COLO668 (cell line): ENCODE results near the gene GLI1.
"Not testable (repeated sequence)": the region's sequence is repeated elsewhere in the genome, so short reads cannot be mapped to it uniquely, and the experiment has no call there.

Source experiments
- DNase-seq: peaks from one replicate; lab custom pipeline; 2025; ENCODE audit not compliant: unreplicated experiment; lab: John Stamatoyannopoulos, UW

Gene GLI1

DNA sequence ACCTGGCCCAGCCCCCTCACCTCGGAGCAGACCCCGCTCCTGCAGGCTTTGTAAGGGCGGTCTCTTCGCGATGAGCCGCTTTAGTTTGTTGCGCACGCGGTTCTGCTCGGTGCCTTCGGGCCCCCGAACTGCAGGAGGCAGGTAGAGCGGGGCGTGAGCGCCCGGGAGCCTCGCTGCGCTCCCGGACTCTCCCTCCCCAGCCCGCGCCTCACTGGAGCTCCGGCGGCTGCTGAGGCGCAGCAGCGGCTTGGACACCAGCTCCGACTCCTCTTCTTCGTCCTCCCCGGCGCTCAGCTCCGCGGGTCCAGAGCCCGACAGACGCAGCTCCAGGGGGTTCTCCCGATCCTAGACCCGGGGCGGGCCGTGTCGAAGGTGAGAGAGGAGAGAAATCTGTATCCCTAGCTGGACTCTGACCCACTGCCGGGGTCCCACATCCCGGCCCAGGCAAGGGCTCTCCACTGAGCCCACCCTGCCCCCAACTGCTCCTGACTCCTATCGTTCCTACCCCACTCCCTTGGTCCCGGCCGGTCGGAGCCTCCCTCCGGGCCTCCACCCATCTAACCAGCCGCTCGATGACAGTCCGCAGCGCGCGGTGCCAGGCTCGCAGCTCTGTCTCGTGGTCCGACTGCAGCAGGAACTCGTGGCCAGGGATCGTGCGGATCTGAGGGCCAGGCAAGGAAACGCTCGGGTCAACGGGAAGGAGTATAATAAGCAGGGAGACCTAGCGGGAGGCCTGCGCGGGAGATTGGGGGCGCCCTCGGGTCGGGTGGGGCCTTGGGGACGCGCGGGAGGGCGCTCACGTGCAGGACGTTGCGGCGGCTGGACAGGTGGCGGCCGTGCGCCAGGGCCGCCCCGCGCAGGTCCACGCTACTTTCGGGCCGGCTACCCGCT is 15.9 kb downstream of the GLI1 start:
- DNase-seq: no peak

DNA sequence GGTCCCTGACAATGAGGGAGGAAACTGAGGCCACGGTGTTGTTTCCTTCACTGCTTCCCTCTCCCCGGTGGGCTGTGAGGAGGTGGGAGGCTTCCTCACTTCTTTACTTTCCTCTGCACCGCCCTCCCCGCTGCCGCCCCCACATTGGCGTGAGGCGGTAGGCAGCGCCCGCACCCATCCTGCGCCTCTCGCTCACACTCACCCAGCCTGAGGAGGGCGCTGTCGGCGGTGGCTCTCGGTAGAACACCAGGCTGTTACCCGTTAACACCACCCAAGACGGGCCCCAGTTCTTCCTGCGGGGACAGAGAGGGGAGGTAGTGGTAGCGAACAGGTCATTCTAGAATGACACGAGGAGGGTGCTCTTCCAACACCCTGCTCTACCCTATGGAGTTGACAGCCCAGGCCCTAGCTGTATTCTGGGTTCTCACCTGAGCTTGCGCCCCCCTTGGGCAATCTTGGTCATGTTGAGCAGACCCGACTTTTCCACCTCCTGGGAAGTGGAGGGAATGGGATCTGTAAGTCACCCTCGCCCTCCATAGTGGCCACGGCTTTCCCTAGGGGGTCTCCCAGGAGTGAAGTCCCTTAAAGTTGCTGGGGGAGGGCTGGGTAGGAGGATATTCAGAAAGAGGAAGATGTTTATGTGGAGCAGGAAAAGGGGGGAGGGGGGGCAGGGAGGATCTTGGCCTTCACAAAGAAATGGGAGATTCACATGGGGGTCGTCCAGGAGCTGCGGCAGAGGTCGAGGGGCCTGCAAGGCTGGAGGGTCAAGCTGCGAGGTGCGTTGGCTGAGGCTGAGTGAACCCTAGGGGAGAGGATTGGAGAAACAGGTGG is 16.8 kb downstream of the GLI1 start:
- DNase-seq: no peak

DNA sequence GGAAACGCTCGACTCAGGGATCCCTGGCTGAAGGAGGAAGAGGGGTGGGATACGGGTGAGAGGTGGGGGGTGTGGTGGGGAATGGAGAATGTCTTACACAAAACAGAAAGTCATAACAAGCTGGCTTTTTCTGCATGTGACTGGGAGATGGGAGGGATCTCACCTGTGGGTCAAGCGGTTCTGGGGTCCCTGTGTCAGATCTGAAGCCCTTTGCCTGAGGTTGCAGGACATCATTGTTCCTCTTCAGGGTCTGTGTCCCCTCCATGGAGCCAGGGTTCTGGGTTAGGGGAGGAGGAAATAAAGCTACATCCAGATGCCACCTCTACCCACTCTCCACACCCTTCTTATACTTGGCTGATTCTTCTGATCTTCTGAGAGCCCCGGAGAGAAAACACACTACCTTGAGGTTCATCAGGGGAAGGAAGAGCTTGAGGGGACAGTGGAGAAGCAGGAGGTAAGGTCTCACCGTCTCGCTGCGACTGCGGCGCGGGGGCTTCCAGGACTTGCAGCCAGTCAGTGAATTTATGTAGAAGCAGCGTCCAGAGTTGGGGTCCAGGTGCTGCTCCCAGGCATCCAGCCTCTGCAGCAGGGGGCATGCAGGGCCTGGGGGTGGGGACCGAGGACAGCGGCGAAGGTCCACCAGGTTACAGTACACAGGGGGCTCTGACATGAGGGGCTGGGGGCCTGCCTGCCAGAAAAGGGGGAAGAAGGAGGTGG is 17.6 kb downstream of the GLI1 start:
- DNase-seq: no peak

DNA sequence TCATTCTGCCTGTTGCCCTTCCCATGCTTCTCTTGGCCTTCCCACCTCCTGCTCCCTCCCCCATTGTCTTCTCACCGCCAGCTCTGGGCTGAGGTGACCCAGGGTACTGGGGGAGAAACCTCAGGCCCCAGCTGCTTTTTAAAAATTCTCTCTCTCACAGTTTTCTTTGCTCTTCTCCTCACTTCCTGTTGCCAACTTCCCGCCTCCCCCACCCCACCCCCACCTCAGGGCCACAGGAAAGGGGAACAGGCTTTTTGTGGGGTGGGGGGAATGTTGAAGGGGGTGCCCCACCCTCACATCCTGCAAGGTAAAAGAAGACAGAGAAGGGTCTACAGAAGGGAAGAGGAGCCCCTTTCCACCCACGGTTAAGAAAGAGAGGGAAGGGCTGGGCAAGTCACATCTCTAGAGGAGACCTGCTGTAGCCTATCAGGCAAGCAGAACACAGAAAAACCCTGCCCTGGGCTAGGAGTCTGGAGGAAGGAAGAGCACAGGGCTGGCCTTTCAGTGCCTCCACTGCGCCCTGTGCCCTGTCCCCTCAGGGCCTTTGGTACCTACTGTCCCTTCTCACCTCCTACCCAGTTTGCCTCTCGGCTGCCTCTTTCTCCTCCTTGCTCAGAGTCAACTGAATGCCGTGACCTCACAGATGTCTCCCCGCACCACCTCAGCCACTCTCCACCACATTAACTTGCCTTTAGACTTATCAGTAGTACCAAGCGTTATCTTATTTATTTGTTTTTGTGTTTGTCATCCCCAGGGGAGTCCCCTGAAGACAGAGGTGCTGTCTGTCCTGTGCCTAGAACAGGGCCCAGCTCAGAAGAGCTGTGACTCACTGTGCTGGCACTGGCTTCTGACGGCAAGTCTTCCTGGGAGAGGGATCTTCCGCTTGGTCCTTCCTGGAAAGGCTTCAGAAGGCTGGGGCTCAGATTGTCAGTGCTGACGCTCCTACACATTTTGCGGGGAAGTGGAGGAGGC is 18.4 kb downstream of the GLI1 start:
- no peak for DNase-seq

DNA sequence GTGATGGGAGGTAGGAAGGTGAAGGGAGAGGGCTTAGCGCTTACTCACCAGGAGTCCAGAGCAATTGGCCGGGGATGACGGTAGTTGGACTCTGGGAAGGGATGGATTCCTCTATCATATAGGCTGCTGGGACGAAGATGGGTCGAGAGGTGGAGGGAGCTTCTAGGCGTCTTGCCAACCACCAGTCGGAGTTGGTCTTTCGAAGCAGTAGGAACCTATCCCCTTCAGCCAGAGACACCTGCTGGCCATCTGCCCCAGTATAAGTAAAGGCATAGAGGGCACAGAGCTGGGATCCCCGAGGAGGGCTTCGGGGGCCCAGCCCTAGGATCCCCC is 19.4 kb downstream of the GLI1 start:
- DNase-seq: no peak

DNA sequence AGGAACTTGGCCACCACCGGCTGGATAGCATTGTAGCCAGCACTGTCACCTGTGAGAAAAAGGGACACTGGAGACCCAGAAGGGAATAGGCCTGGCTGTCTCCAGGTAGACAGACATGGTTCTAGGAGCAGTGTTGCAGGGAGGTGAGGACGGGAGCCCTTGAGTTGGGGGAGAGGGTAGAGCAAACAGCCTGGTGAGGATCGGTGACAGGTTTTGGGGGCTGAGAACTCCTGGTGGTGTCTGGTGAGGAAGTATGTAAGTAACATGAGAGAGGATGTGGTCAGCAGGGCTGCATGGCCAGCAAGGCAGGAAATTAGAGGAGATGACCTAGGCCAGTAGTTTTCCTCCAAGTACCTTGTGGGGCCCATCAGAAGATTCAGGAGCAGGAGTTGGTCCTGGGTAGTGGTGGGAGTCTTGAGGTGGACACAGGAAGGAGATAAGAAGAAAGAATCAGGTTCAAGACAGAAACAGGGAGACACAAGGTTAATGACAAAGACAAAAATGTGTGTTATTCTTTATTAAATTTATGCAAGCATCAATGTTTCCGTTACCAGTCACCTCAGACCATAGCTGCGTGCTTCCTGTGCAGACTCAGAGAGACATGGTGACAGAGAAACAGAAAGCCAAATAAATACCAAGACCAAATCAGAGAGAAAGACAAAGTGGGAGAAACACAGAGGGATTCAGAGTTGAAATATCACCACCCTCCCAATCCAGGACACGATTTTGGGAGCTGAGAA is 20.0 kb downstream of the GLI1 start, which contains the start of gene ARHGAP9:
ARHGAP9 (minus strand) TSS at position 491 of the 740 bp plus-strand sequence; CDS start at position 31, 460 bp downstream.
- no peak for DNase-seq

DNA sequence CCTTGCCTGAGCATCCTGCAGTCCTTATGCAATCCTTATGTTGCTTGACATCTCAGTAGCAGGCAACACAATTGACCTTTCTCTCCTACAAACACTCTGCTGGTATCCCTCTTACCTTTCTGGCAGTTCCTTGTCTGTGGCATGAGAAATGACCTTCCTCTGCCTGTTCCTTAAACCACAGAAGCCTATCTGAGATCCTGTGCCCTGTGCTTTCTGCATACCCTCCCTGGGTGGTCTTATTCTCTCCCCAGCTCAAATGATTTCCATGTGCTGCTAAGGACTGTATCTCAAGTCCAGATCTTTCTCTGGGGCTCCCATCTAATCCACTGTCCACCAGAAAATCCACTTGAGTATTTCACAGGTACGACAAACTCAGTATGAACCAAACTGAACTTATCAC is 22.1 kb downstream of the GLI1 start:
- DNase-seq: no peak

DNA sequence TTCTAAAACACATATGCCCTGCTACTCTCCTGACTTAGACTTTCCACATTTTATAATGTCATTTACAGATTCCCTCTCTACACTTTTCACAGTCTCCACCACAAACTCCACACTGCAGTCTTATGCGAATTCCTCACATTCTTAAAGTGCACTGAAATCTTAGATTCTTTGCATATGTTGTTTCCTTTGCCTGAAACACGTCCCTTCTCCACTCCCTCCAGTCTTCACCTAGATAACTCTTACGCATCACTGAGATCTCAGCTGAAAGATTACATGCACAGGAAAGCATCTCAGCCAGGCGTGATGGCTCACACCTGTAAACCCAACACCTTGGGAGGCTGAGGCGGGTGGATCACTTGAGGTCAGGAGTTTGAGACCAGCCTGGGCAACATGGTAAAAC is 23.9 kb downstream of the GLI1 start:
- DNase-seq: no peak

DNA sequence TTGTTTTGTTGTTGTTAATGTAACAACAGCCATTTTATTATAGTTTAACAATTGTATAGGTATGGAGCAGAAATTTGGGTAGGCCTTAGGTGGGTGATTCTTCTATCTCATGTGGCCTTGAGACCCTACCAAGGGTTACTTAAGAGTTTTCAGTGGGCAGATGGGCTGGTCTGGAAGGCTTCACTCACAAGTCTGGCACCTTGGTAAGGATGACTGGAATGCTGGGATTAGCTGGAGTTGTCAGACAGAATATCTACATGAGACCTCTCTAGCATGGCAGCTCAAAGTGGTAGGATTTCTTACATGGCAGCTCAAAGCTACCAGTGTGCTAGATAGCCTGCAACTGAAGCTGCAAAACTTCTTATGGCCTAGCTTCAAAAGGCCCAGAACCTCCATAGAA is 26.1 kb downstream of the GLI1 start:
- no peak for DNase-seq

DNA sequence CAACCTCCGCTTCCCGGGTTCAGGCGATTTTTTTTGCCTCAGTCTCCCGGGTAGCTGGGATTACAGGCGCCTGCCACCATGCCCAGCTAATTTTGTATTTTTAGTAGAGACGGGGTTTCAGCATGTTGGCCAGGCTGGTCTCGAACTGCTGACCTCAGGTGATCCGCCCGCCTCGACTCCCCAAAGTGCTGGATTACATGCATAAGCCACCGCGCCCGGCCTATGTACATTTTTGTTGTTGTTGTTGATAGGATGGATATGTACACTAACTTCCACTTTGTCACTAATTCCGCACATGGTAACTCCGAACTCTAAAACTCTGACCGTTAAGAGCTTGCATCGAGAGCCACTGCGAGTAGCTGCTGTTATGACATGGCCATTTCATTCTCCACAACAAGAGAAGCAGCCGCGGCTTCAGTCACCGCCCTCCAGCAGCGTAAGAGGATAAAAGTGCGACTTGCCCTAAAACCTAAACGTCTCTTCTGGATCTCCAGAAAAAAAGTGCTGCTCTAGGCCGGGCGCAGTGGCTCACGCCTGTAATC is 27.5 kb downstream of the GLI1 start:
- DNase-seq: no peak

DNA sequence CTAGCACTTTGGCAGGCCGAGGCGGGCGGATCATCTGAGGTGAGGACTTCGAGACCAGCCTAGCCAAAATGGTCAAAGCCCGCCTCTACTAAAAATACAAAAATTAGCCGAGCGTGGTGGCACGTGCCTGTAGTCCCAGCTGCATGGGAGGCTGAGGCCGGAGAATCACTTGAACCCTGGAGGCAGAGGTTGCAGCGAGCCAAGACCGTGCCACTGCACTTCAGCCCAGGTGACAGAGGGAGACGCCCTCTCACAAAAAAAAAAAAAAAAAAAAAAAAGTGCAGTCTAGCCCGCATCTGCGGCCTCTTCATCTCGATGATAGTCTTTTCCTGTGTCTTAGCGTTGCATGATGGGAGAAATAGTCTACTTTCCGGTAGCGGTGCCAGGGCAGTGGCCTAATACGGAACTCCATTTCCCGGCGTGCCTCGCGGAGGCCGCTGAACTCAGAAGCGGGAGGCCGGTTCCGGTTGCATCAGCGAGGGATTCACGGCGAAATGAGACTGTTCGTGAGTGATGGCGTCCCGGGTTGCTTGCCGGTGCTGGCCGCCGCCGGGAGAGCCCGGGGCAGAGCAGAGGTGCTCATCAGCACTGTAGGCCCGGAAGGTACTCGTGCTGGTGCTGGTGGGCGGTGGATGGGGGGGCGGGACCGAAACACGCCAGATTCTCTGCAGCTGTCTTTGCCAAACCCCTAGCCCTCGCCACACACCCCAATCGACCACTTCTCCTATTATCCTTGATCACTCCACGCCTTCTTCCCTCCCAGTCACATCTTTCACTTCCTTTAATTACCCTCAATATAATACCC is 28.2 kb downstream of the GLI1 start, which contains the start of gene MARS1:
MARS1 (plus strand) TSS at position 472 of the 805 bp plus-strand sequence; CDS start at position 495, 23 bp downstream.
- DNase-seq: peak; percentile 89

DNA sequence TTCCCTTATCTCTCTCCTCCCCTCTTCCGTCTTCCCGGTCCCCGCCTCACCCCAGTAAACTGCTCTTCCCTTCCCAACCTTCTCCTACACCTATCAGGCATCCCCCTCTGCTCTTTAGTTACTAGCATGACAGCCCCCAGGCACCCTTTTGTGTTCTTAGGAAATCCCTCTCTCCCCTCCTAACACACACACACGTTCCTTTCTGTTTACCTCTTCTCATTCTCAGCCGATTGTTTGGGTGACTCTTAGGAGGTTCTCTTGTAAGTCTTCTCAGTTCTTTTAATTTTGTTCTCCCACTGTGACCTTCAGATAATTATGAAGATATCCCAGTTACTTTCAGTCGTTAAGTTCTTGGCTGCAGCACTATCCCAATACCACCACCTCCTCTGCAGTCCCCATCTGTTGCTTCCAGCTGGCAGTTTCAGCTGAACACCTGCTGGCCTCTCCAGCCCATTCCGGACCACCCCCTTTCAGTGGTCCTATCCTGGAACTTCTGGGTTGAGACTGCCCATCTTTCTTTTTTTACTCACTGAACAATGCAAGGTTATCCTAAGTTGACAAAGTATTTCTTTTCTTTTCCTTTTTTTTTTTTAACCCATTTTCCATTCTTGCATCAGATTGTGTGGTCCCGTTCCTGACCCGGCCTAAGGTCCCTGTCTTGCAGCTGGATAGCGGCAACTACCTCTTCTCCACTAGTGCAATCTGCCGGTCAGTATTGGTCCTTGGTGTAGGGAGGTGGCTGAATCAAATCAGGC is 29.0 kb downstream of the GLI1 start:
- no peak for DNase-seq

DNA sequence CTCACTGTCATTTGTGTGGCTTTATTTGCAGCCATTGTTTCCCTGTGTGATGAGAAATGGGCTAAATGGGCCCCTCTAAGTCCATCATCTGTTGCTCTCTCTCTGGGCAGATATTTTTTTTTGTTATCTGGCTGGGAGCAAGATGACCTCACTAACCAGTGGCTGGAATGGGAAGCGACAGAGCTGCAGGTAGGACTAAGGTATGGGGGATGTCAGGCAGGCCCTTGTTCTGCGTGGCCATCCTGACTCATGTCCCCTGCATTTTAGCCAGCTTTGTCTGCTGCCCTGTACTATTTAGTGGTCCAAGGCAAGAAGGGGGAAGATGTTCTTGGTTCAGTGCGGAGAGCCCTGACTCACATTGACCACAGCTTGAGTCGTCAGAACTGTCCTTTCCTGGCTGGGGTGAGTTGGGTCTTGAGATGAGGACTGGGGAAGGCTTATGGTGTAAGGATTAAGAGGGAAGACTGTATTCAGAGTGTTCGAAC is 29.6 kb downstream of the GLI1 start:
- DNase-seq: no peak

DNA sequence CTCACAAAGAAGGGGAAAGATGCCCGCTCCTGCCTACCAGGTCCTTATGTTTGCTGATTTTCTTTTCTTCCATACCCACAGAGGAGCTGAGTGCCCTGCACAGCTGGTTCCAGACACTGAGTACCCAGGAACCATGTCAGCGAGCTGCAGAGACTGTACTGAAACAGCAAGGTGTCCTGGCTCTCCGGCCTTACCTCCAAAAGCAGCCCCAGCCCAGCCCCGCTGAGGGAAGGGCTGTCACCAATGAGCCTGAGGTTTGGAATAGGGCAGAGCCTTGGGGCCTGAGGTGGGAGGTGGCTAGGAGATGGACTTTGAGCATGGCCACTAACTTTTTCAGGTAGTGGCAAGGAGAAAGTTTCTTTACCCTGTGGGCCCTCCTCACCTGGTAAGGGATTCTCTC is 30.5 kb downstream of the GLI1 start:
- no peak for DNase-seq

DNA sequence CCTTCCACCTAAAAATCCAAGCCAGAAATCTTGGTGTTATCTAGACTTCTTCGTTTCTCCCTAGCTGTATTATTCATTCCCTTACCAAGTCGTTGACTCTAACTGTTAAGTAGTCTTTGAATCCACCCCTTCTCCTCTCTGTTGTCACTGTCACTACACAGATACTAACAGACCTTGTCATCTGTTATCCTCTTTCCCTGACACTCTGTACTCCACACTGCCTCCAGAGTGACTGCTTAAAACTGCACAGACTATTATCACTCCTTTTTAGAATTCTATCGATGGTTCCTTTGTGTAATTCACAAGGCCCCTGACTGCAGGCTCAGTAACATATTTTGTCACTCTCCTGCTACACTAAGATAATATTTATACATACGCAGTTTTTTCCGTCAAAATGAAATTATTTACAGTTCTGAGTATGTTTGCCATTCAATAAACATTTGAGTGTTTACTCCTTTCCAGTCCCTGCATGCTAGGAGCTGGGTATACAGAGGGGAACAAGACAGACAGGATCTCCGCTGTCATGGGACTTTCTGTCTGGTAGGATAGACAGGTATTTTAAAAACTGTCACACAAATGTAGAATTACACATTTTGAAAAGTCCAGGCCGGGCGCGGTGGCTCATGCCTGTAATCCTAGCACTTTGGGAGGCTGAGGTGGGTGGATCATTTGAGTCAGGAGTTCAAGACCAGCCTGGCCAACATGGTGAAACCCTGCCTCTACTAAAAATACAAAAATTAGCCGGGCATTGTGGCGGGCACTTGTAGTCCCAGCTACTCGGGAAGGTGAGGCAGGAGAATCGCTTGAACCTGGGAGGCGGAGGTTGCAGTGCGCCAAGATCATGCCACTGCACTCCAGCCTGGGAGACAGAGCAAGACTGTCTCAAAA is 32.1 kb downstream of the GLI1 start:
- DNase-seq: no peak

DNA sequence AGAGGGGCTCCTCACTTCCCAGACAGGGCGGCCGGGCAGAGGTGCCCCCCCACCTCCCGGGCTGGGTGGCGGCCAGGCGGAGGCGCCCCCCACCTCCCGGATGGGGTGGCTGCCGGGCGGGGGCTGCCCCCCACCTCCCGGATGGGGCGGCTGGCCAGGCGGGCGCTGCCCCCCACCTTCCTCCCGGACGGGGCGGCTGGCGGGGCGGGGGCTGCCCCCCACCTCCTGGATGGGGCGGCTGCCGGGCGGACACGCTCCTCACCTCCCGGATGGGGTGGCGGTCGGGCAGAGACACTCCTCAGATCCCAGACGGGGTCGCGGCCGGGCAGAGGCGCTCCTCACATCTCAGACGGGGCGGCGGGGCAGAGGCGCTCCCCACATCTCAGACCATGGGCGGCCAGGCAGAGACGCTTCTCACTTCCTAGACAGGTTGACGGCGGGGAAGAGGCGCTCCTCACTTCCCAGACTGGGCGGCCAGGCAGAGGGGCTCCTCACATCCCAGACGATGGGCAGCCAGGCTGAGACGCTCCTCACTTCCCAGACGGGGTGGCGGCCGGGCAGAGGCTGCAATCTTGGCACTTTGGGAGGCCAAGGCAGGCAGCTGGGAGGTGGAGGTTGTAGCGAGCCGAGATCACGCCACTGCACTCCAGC is 35.6 kb downstream of the GLI1 start:
- not testable (repeated sequence) for DNase-seq
